ENCODE measurements around the gene STK40.

The STK40 gene, protein sequence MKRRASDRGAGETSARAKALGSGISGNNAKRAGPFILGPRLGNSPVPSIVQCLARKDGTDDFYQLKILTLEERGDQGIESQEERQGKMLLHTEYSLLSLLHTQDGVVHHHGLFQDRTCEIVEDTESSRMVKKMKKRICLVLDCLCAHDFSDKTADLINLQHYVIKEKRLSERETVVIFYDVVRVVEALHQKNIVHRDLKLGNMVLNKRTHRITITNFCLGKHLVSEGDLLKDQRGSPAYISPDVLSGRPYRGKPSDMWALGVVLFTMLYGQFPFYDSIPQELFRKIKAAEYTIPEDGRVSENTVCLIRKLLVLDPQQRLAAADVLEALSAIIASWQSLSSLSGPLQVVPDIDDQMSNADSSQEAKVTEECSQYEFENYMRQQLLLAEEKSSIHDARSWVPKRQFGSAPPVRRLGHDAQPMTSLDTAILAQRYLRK

GRCh38 chr1:36385410-36386264 lies at the start of gene STK40:
Gene STK40, minus strand, starts transcription at chr1:36385924. Its CDS starts 24,592 bp downstream, at chr1:36361332.
- peak; percentile 99 for DNase-seq

- DNase-seq, result no peak
Observed at GRCh38 chr1:36433102-36433501, 47.4 kb upstream of the STK40 start.

- no peak for DNase-seq
Observed at GRCh38 chr1:36432616-36433015, 46.9 kb upstream of the STK40 start.

GRCh38 chr1:36425791-36426190 lies 40.1 kb upstream of the STK40 start:
- no peak for DNase-seq

GRCh38 chr1:36421649-36422048 lies 35.9 kb upstream of the STK40 start:
- no peak for DNase-seq

DNA sequence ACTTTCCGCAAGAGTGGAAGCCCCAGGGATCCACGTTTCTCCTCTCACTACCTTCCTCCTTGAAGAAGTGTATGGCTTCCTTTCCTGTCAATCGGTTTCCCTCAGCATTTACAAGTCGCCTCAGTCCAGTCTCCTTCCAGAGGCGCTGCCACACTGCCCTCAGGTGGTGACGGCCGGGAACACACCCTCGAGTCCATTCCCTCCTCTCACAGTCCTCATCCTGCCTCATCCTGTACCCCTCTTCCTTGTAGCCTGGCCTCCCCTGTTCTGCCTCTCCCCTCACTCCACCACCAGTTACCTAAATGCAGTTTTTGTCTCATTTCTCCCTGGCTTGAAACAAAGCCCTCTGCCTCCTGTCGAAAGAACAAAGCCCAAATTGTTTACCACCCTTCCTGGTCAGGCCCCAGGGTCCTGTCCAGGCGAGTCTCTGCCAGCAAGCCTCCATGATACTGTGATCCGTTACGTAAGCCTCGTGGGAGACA lies 35.2 kb upstream of the STK40 start:
- DNase-seq, result peak; percentile 89

GRCh38 chr1:36420409-36420808 lies 34.7 kb upstream of the STK40 start:
- DNase-seq, result no peak

DNA sequence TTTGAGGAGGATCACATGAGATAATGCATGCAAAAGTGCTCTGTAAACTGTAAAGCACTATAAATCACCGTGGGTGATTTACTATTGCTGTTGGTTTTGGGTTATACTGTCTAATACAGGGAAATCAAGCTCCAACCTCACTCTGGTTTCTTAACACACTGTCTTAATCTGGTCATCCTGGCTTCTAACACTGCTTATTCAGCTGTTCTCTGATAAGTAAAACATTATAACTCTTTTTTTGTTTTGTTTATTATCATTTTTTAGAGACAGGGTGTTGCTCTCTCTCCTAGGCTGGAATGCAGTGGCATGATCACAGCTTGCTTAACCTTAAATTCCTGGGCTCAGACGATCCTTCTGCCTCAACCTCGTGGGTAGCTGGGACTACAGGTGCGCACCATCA lies 33.8 kb upstream of the STK40 start:
- no peak for DNase-seq

GRCh38 chr1:36419140-36419539 lies 33.4 kb upstream of the STK40 start:
- no peak for DNase-seq

DNA sequence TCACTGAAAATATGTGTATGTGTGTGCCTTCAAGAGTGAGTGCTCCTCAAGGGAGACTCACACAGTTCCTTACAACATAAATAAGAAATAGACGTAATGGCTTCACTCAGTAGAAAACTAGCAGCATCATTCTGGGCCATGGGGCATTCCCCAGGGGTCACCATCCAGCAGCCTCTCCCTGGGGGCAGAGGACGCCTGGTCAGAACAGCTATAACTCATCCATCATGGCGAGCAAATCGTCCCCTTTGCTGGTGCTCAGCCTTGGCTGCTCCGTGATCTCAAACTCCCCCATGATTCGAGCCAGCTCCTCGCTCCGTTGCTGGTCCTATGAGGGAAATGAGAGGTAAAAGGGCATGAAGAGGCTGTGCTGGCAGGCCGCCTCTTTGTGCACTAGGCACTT lies 32.2 kb upstream of the STK40 start:
- no peak for DNase-seq

DNA sequence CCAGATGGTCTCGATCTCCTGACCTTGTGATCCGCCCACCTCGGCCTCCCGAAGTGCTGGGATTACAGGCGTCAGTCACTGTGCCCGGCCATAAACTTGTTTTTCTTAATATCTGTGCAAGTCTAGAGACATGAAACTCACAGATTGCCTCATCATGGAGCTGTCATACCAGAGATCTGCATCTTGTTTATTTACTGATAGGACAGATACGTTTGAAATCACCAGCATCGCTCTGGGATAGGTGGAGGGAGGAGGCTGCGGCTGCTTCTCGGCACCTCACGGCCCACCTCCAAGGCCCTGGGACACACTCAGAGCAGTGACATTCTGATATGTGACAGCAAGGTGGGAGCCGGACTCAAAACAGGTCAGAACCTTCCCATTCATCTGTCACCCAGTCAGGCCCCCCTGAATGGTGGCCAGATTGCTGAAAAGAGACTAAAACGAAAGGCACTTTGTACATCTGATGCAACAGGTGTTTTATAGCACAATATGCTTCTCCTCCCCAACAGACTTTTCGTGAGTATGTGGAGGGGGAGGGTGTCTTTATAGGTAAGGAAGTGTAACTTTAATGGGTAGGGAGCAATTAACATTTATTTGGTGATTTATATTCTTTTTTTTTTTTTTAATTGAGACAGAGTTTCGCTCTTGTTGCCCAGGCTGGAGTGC lies 30.1 kb upstream of the STK40 start:
- DNase-seq, result no peak

DNA sequence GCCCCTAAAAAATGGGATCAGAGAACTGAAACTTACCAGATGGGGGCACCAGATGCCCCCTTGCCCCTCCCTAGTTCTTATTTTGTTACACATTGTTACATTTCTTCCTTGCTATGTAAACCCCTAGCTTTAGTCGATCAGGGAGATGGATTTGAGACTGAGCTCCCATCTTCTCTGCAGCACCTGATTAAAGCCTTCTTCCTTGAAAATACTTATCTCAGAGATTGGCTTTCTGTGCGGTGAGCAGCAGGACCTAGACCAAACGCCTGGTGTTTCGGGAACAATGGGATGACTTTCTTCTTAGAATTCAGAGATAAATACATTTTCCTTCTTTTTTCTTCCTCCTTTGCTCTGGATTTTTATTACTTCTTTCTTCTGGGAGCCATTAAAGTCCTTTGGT lies 28.7 kb upstream of the STK40 start:
- DNase-seq, result no peak

- peak; percentile 66 for DNase-seq
Observed at GRCh38 chr1:36411674-36412648, 26.2 kb upstream of the STK40 start.

DNA sequence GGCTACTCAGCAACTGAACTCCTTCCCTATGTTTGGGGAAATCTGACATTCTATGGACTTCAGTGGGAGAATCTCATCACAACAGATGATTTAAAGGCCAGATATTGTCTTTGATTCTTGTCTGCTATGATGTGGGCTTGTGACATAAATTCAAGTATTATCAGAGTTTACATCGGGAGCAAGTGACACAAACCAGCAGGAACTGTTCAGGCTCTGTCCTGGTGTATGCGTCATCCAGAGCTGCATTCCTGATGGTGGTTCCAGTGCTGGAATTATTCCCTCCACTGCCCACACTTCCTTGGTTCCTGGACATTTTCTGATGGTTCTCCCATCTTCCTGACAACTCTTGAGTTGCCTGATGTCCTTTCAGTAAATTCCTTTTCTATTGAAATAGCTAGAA lies 22.8 kb upstream of the STK40 start:
- no peak for DNase-seq

- no peak for DNase-seq
Observed at GRCh38 chr1:36406440-36406839, 20.7 kb upstream of the STK40 start.

DNA sequence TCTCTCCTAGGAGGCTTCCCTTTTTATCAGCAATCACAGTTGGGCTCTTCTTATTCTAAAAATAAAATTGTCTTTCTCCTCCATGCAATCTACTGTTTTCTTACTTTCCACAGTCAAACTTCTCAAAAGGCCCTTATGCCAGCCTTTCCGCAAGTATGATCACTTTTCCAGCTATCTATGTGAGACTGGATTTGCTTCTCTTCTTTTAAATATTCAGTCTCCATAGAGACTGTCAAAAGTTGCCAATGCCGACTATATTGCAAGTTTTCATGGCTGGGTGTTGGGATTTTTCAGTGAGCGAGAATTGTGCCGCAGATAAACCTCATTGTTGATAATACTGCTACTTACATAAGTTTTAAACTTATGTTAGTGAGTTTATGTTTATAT lies 16.8 kb upstream of the STK40 start:
- no peak for DNase-seq

- DNase-seq, result no peak
Observed at GRCh38 chr1:36401602-36402503, 16.1 kb upstream of the STK40 start.

GRCh38 chr1:36400825-36401601 lies 15.3 kb upstream of the STK40 start:
- peak; percentile 48 for DNase-seq

DNA sequence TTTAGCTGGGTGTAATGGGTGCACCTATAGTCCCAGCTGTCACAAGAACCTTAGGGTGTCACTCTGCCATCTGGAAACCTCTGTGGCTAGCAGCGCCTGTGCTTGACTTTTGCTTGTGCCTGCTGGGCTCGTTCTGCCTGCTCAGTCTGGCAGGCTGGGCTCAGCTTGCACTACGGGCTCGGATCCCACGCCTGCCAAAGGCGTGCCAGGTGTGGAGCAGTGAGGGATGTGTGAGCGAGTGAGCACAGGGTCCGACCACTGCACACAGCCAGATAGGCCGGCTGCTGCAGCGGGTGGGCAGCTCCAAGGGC lies 14.7 kb upstream of the STK40 start:
- DNase-seq, result no peak

- DNase-seq, result no peak
Observed at GRCh38 chr1:36398370-36398977, 12.8 kb upstream of the STK40 start.
